Endothelial cell of umbilical vein (primary cell): ENCODE measurements around the gene KIF5C. TPM values are rescaled to one million over a fixed set of nuclear protein-coding genes. Genes with fewer than 3 reads are reported as not detected.

Source experiments
- BruUV-seq: library from RNA; stranded (reverse); fragments of 400-500 nt; replicated peaks from 2 replicates; lab custom pipeline; 2021; lab: Mats Ljungman, UMichigan
- CTCF ChIA-PET: fragments of 300-600, 350-600 bp; sonication (Branson Sonifier 250); formaldehyde crosslinking; loops from one replicate; lab custom pipeline; 2021; ENCODE audit warnings: antibody characterized with exemption, inconsistent platforms; lab: Charles Lee
- POLR2A ChIA-PET: fragments of 300-600, 350-600 bp; sonication (Branson Sonifier 250); formaldehyde crosslinking; loops from one replicate; lab custom pipeline; 2021; ENCODE audit warnings: antibody characterized with exemption, inconsistent platforms; lab: Charles Lee
- DNase-seq: peaks from one replicate; pipeline ENCODE4 v3.0.0-alpha.2; 2011; ENCODE audit warnings: low read depth, low spot score
- FAIRE-seq: peaks from 2 replicates; lab custom pipeline; 2011; peaks lifted over from hg19 to GRCh38; lab: Jason Lieb, UNC
- H2AFZ ChIP-seq: 2 replicates; pipeline ENCODE4 v1.6.0; 2012; ENCODE audit warnings: low read depth, low read length, control low read depth, inconsistent platforms
- H3K27ac ChIP-seq: 2 replicates; pipeline ENCODE4 v1.5.1; 2011; ENCODE audit warnings: low read depth, mild to moderate bottlenecking, control low read depth, low read length, moderate library complexity; ENCODE audit not compliant: insufficient read depth
- H3K27me3 ChIP-seq, 2 experiments: 2 replicates each; pipeline versions ENCODE4 v1.6.0 to v1.6.1; 2011; ENCODE audit warnings: low read length in 2 of 2, mixed read lengths in 1 of 2; ENCODE audit not compliant: control insufficient read depth in 2 of 2, insufficient read depth in 2 of 2
- H3K36me3 ChIP-seq, 2 experiments: 2 replicates in 1 of 2; 3 replicates in 1 of 2; pipeline ENCODE4 v1.5.1; 2011; ENCODE audit warnings: low read length in 2 of 2, mild to moderate bottlenecking in 1 of 2, moderate library complexity in 1 of 2; ENCODE audit not compliant: control insufficient read depth in 2 of 2, insufficient read depth in 2 of 2; ENCODE audit errors: extremely low read depth in 1 of 2
- H3K4me1 ChIP-seq: 3 replicates; pipeline ENCODE4 v1.5.1; 2011; ENCODE audit warnings: mild to moderate bottlenecking, low read length; ENCODE audit not compliant: control insufficient read depth, insufficient read depth; ENCODE audit errors: extremely low read depth
- H3K4me2 ChIP-seq: 2 replicates; pipeline ENCODE4 v1.6.1; 2011; ENCODE audit warnings: low read length, control low read depth, mixed read lengths; ENCODE audit not compliant: insufficient read depth
- H3K4me3 ChIP-seq, 3 experiments: fragments of 200-600 bp in 1 of 3; sonication (generic), shearing (Covaris generic) in 1 of 3; replicated peaks in 1 of 3; 2 replicates each; pipeline ENCODE4 v1.5.1; 2011 to 2016; ENCODE audit warnings: control low read depth in 3 of 3, low read length in 3 of 3, mild to moderate bottlenecking in 2 of 3, inconsistent platforms in 1 of 3, low read depth in 1 of 3, moderate library complexity in 1 of 3; ENCODE audit not compliant: insufficient read depth in 1 of 3
- H3K79me2 ChIP-seq: 2 replicates; pipeline ENCODE4 v1.6.0; 2012; ENCODE audit warnings: low read length, inconsistent platforms; ENCODE audit not compliant: control insufficient read depth, insufficient read depth
- H3K9ac ChIP-seq: replicated peaks from 2 replicates; pipeline ENCODE3; 2011; ENCODE audit warnings: low read length, control low read depth; ENCODE audit not compliant: insufficient read depth; ENCODE audit errors: extremely low read depth
- H3K9me1 ChIP-seq: replicated peaks from 3 replicates; pipeline ENCODE4 v1.6.0; 2011; ENCODE audit warnings: mild to moderate bottlenecking, low read length; ENCODE audit not compliant: control insufficient read depth, insufficient read depth; ENCODE audit errors: extremely low read depth
- H3K9me3 ChIP-seq: replicated peaks from 2 replicates; pipeline ENCODE4 v1.5.1; 2012; ENCODE audit warnings: low read length, inconsistent platforms; ENCODE audit not compliant: control insufficient read depth, insufficient read depth
- H4K20me1 ChIP-seq: replicated peaks from 2 replicates; pipeline ENCODE3; 2011; ENCODE audit warnings: mild to moderate bottlenecking, low read length; ENCODE audit not compliant: control insufficient read depth, insufficient read depth; ENCODE audit errors: extremely low read depth
- EZH2 ChIP-seq: IDR thresholded peaks from 2 replicates; pipeline ENCODE4 v1.6.1; 2012; ENCODE audit warnings: borderline replicate concordance, low read depth, mild to moderate bottlenecking, moderate library complexity, low read length, inconsistent platforms; ENCODE audit not compliant: severe bottlenecking
- FOS ChIP-seq: IDR thresholded peaks from 2 replicates; pipeline ENCODE4 v1.6.1; 2011; ENCODE audit warnings: mild to moderate bottlenecking, low read length, moderate library complexity, borderline replicate concordance; ENCODE audit not compliant: insufficient read depth
- GATA2 ChIP-seq: IDR thresholded peaks from 2 replicates; pipeline ENCODE4 v1.7.0; 2011; ENCODE audit warnings: low read depth, mild to moderate bottlenecking, moderate library complexity, mixed read lengths, low read length; ENCODE audit not compliant: insufficient read length, insufficient read depth
- JUN ChIP-seq: IDR thresholded peaks from 2 replicates; pipeline ENCODE4 v1.6.1; 2011; ENCODE audit warnings: borderline replicate concordance, low read depth; ENCODE audit not compliant: insufficient read length, insufficient read depth
- MYC ChIP-seq: IDR thresholded peaks from one replicate; pipeline ENCODE4 v1.6.1; 2011; ENCODE audit warnings: mild to moderate bottlenecking, low read depth, low read length
- POLR2A ChIP-seq: IDR thresholded peaks from 2 replicates; pipeline ENCODE4 v1.6.1; 2012; ENCODE audit warnings: low read depth, mild to moderate bottlenecking, control low read depth, low read length
- POLR2AphosphoS5 ChIP-seq: IDR thresholded peaks from 2 replicates; pipeline ENCODE4 v1.6.1; 2012; ENCODE audit warnings: low read depth, mild to moderate bottlenecking, control low read depth, low read length, moderate library complexity; ENCODE audit not compliant: insufficient read depth
- dilution Hi-C: fragments of 300-500 bp; cut with MboI; formaldehyde crosslinking; loops from one replicate; pipeline ENCODE4 v1.15.0; 2019; ENCODE audit warnings: low sequenced_read_pairs; ENCODE audit not compliant: extremely low pct_ligation_motif_present
- intact Hi-C: fragments of 100-400 bp; cut with micrococcal nuclease; formaldehyde crosslinking; loops from one replicate; pipeline ENCODE4 v1.10.0; 2022
- polyA plus RNA-seq, 4 experiments: library from polyadenylated mRNA; depleted of rRNA in 3 of 4; stranded (reverse) in 3 of 4; unstranded in 1 of 4; fragments of >200 nt; gene quantifications; 2 replicates each; pipeline versions ENCODE4 v1.2.1 to v1.2.3, GENCODE V29; 2011 to 2012; ENCODE audit warnings: missing spikeins in 1 of 4
- total RNA-seq: library from RNA; stranded (reverse); gene quantifications from 2 replicates; pipeline ENCODE4 v1.2.3, GENCODE V29; 2021
- TF ChIP-seq, protein P1 (sequence below): IDR thresholded peaks from 2 replicates; pipeline ENCODE4 v1.6.1; 2011; ENCODE audit not compliant: insufficient read depth, insufficient read length
- TF ChIP-seq, protein P2 (sequence below), 2 donors: IDR thresholded peaks; 1 replicate in 1 of 2; 2 replicates in 1 of 2; pipeline ENCODE4 v1.5.1; 2011; ENCODE audit warnings: low read length in 2 of 2, mild to moderate bottlenecking in 2 of 2, moderate library complexity in 2 of 2, control low read depth in 1 of 2, inconsistent platforms in 1 of 2, low read depth in 1 of 2; ENCODE audit not compliant: insufficient read depth in 1 of 2; ENCODE audit errors: extremely low read depth in 1 of 2

KIF5C gene
- total and polyA plus RNA-seq, 2 donors (not counting 3 experiments of a cell fraction or from before 2014, with no cell fraction given): 0.01 to 0.55 TPM

DNA sequence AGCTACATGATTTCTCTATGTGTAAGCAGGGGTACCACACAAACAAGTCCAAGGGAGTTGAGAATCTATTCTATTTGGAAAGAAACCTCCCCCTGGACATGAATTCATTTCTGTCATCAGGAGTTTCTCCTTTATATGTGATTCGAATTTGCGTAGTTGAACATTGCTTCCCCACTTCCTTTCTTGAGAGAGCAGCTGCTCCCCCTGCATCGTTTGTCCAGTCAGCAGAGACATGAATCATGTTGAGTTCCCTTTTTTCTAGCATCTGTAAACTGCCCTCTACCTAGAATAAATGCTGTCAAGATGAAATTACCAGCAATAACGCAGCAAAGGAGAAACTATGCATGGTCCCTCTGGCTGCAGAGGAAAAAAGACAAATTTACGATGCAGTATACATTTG is 73.8 kb downstream of the KIF5C start:
- CTCF ChIA-PET: no interaction called here
- H3K79me2 ChIP-seq: no peaks in the 10 kb centered on the region
- no peak overlapping the region for H3K27ac ChIP-seq
- no peaks in the 10 kb centered on the region for H3K9me3 ChIP-seq
- dilution Hi-C loops (no loop called here), intact Hi-C loops (no loop called here)
- H2AFZ ChIP-seq: no peak overlapping the region
- H3K4me1 ChIP-seq: no peaks in the 10 kb centered on the region
- no peaks in the 10 kb centered on the region for H3K9me1 ChIP-seq
- H3K4me3 ChIP-seq: no peak overlapping the region
- BruUV-seq: no TSS peak
- POLR2A ChIA-PET: no interaction called here
- H3K9ac ChIP-seq: no peak overlapping the region
- no peaks in the 10 kb centered on the region for H3K27me3 ChIP-seq
- no peaks in the 10 kb centered on the region for H4K20me1 ChIP-seq
- no peak overlapping the region for H3K4me2 ChIP-seq
- no peaks in the 10 kb centered on the region for H3K36me3 ChIP-seq
- DNase-seq: no peak
- TF ChIP-seq MYC: no peak
- TF ChIP-seq JUN: no peak
- no peak for TF ChIP-seq FOS
- TF ChIP-seq EZH2: no peak
- no peak for TF ChIP-seq POLR2A
- TF ChIP-seq, protein P1, sequence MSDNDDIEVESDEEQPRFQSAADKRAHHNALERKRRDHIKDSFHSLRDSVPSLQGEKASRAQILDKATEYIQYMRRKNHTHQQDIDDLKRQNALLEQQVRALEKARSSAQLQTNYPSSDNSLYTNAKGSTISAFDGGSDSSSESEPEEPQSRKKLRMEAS: no peak
- no peak for TF ChIP-seq GATA2
- TF ChIP-seq POLR2AphosphoS5: no peak
- TF ChIP-seq, protein P2, sequence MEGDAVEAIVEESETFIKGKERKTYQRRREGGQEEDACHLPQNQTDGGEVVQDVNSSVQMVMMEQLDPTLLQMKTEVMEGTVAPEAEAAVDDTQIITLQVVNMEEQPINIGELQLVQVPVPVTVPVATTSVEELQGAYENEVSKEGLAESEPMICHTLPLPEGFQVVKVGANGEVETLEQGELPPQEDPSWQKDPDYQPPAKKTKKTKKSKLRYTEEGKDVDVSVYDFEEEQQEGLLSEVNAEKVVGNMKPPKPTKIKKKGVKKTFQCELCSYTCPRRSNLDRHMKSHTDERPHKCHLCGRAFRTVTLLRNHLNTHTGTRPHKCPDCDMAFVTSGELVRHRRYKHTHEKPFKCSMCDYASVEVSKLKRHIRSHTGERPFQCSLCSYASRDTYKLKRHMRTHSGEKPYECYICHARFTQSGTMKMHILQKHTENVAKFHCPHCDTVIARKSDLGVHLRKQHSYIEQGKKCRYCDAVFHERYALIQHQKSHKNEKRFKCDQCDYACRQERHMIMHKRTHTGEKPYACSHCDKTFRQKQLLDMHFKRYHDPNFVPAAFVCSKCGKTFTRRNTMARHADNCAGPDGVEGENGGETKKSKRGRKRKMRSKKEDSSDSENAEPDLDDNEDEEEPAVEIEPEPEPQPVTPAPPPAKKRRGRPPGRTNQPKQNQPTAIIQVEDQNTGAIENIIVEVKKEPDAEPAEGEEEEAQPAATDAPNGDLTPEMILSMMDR (IDR thresholded peaks at IDR 0.05; ENCODE audit: extremely low read depth in 1 of 2, insufficient read depth in 1 of 2, low read depth in 1 of 2, low read length in 2 of 2): no peak
- FAIRE-seq: no peak
